ENCODE measurements around the gene IPO8. TPM values are rescaled to one million over a fixed set of nuclear protein-coding genes. Genes with fewer than 3 reads are reported as not detected.

The IPO8 gene
- total and polyA plus RNA-seq, 7 experiments from 2014 or later: 14.8 to 59.2 (median 35.3) TPM

DNA sequence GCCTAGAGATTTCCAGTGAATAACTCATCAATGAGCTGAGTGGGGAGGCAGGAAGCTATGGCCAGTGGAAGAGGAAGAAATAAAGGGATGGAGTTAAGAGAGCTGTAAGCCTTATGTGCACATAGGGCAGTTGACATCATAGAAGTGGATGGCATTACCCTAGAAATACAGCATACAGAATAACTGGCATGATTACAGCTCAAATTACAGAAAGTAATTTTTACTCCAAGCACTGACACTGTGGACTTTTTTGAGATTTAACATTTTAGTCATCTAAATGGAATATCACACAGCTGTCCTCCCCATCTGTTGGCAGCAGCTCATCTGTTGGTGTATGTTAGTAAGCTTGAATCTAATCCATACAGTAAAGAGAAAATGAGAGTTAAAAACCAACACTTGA, 5.4 kb upstream of the IPO8 start:
- no peaks in the 10 kb centered on the region for H3K27me3 ChIP-seq (ENCODE audit: control insufficient read depth in 2 of 2, insufficient read depth in 2 of 2, low read length in 2 of 2)
- POLR2A ChIA-PET: interaction anchor here (0.6 kb wide), 2 partner anchors 625 to 1381 kb away, joined by 3 read pairs; no protein-coding TSS in a partner anchor
- Mint-ChIP-seq H3K9me3 (no peaks in the 10 kb centered on the region), H3K4me1 (peaks cover 0 to 6% (median 5%) of the 10 kb centered on the region in 7 donors), H3K27me3 (peaks cover 0 to 6% (median 4%) of the 10 kb centered on the region in 5 donors), H3K27ac (no peak overlapping the region), H3K4me3 (no peak overlapping the region), H3K36me3 (no peaks in the 10 kb centered on the region)
- DNase-seq (no peak), ATAC-seq (no peak)
- CTCF ChIA-PET: no interaction called here
- H3K9me3 ChIP-seq (ENCODE audit: control insufficient read depth in 2 of 3, low read length in 3 of 3): no peaks in the 10 kb centered on the region
- no peaks in the 10 kb centered on the region for H3K36me3 ChIP-seq (ENCODE audit: control insufficient read depth in 2 of 3, insufficient read depth in 3 of 3, low read length in 3 of 3)
- no peak overlapping the region for H3K4me3 ChIP-seq (ENCODE audit: low read length)
- intact Hi-C loops (cut with micrococcal nuclease): no loop called here
- no peak overlapping the region for H3K27ac ChIP-seq (ENCODE audit: low read depth, low read length)
- peaks cover 0 to 6% of the 10 kb centered on the region in 2 donors for H3K4me1 ChIP-seq (ENCODE audit: control insufficient read depth in 2 of 2, insufficient read depth in 2 of 2, low read length in 2 of 2)

DNA sequence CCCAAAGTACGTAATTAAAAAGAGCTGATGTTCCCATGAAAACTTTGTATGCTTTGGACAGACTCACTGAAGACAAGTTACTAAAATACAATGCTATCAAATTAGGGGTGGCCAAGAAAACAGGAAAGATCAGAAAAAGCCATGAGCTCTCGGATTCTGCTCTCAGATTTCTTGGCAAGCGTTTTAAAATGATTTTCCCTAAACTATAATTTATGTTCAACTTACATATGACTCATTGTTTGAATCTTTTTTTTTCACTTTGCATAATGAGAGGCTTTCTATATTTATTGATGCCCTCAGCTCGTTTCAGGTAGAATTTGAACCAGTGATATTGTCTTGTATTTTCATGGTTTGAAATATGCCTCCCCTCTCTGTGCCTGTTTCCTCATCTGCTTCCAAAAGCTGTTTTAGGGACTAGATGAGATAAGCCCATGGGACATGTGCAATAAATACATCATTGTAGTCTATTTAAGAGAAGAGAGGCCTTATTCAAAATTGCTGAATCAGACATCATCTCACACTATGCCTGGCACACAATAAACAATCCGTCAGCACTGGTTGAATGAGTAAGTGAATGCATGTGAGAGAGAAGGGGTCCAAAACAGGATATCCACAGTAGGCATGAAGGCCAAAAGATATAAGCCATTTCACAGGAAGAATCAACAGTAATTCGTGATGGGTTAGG, 4.7 kb upstream of the IPO8 start:
- Mint-ChIP-seq H3K27me3 (peaks cover 0 to 6% (median 4%) of the 10 kb centered on the region in 5 donors), H3K9me3 (no peaks in the 10 kb centered on the region), H3K27ac (no peak overlapping the region), H3K4me1 (peaks cover 0 to 8% (median 6%) of the 10 kb centered on the region in 7 donors), H3K36me3 (peaks cover 0 to 1% (median 0%) of the 10 kb centered on the region in 5 donors), H3K4me3 (no peak overlapping the region)
- H3K36me3 ChIP-seq (ENCODE audit: control insufficient read depth in 2 of 3, insufficient read depth in 3 of 3, low read length in 3 of 3): peaks cover 0 to 6% (median 0%) of the 10 kb centered on the region in 3 experiments
- no peak for ATAC-seq
- peaks cover 0 to 8% of the 10 kb centered on the region in 2 donors for H3K4me1 ChIP-seq (ENCODE audit: control insufficient read depth in 2 of 2, insufficient read depth in 2 of 2, low read length in 2 of 2)
- ChIA-PET CTCF (no interaction called here), POLR2A (interaction anchor here (0.6 kb wide), 3 partner anchors 49 to 1381 kb away, joined by 3 read pairs; no protein-coding TSS in a partner anchor)
- DNase-seq: no peak
- no peak overlapping the region for H3K27ac ChIP-seq (ENCODE audit: low read depth, low read length)
- intact Hi-C loops (cut with micrococcal nuclease): no loop called here
- no peak overlapping the region for H3K4me3 ChIP-seq (ENCODE audit: low read length)
- no peaks in the 10 kb centered on the region for H3K27me3 ChIP-seq (ENCODE audit: control insufficient read depth in 2 of 2, insufficient read depth in 2 of 2, low read length in 2 of 2)
- H3K9me3 ChIP-seq (ENCODE audit: control insufficient read depth in 2 of 3, low read length in 3 of 3): no peaks in the 10 kb centered on the region

DNA sequence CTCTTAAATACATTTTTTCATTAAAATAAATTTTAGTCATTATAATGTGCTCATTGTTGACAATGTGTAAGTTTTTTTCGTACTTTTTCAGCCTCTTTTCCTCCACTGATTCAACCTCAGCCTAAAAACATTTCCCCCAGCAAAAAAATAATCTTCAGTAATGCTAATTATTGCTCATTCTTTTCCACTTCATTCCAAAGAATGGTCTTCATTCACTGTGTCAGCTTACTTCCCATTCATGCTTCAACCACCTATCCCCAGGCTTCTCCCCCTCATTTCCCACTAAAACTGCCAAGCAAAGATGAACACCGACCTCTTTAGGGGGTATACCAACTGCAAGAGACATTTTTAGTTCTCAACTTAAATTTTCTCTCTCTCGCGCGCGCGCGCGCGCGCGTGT, 2.7 kb upstream of the IPO8 start:
- Mint-ChIP-seq H3K4me3 (peak overlapping the region in 3 of 10 donors; percentile 5 to 51 (median 34)), H3K36me3 (peaks cover 0 to 1% (median 0%) of the 10 kb centered on the region in 5 donors), H3K4me1 (peaks cover 16 to 26% (median 23%) of the 10 kb centered on the region in 7 donors), H3K27ac (no peak overlapping the region), H3K9me3 (no peaks in the 10 kb centered on the region), H3K27me3 (peaks cover 0 to 6% (median 4%) of the 10 kb centered on the region in 5 donors)
- Histone ChIP-seq H3K36me3 (ENCODE audit: control insufficient read depth in 2 of 3, insufficient read depth in 3 of 3, low read length in 3 of 3) (peaks cover 0 to 9% (median 0%) of the 10 kb centered on the region in 3 experiments), H3K4me3 (ENCODE audit: low read length) (no peak overlapping the region), H3K27me3 (ENCODE audit: control insufficient read depth in 2 of 2, insufficient read depth in 2 of 2, low read length in 2 of 2) (no peaks in the 10 kb centered on the region), H3K4me1 (ENCODE audit: control insufficient read depth in 2 of 2, insufficient read depth in 2 of 2, low read length in 2 of 2) (peaks cover 14 to 23% of the 10 kb centered on the region in 2 donors), H3K27ac (ENCODE audit: low read depth, low read length) (no peak overlapping the region), H3K9me3 (ENCODE audit: control insufficient read depth in 2 of 3, low read length in 3 of 3) (no peaks in the 10 kb centered on the region)
- intact Hi-C loops (cut with micrococcal nuclease): loop anchor here (5.0 kb wide), 4 partner anchors 109 to 1979 kb away; partner anchors contain the start of gene DNM1L (in 1 of the 2)
- ATAC-seq (no peak), DNase-seq (no peak)
- ChIA-PET POLR2A (no interaction called here), CTCF (no interaction called here)

DNA sequence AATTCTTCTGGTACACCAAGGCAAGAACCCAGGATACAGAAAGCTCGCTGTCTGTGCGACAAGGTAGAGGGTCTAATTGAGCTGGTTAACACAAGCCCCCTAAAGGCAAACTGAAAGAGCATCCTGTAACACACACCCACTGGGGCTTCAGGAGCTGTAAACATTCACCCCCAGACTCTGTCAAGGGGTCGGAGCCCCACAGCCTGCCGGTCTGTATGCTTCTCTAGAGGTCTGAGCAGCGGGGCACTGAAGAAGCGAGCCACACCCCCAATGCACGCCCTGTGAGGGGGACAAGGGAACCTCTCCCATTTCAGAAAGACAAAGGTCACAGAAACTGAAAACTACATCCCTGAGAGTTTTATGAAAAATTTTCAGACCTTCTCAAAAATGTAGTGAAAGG, 1.3 kb upstream of the IPO8 start:
- Histone ChIP-seq H3K36me3 (ENCODE audit: control insufficient read depth in 2 of 3, insufficient read depth in 3 of 3, low read length in 3 of 3) (peaks cover 0 to 9% (median 0%) of the 10 kb centered on the region in 3 experiments), H3K4me1 (ENCODE audit: control insufficient read depth in 2 of 2, insufficient read depth in 2 of 2, low read length in 2 of 2) (peaks cover 22 to 28% of the 10 kb centered on the region in 2 donors), H3K9me3 (ENCODE audit: control insufficient read depth in 2 of 3, low read length in 3 of 3) (no peaks in the 10 kb centered on the region), H3K27me3 (ENCODE audit: control insufficient read depth in 2 of 2, insufficient read depth in 2 of 2, low read length in 2 of 2) (no peaks in the 10 kb centered on the region), H3K4me3 (ENCODE audit: low read length) (no peak overlapping the region), H3K27ac (ENCODE audit: low read depth, low read length) (no peak overlapping the region)
- DNase-seq (no peak), ATAC-seq (no peak)
- peaks cover 0 to 1% (median 0%) of the 10 kb centered on the region in 5 donors for H3K36me3 Mint-ChIP-seq
- intact Hi-C loops (cut with micrococcal nuclease): loop anchor here (5.0 kb wide), 4 partner anchors 110 to 1980 kb away; partner anchors contain the start of gene DNM1L (in 1 of the 2)
- ChIA-PET CTCF (no interaction called here), POLR2A (interaction anchor here (1.3 kb wide), 1 partner anchor 58 kb away, joined by 5 read pairs; the partner anchor contains the start of gene CAPRIN2)
- H3K4me1 Mint-ChIP-seq: peaks cover 23 to 40% (median 35%) of the 10 kb centered on the region in 7 donors
- H3K27ac Mint-ChIP-seq: no peak overlapping the region
- peak overlapping the region in 4 of 10 donors; percentile 4 to 97 (median 42) for H3K4me3 Mint-ChIP-seq
- peaks cover 0 to 6% (median 4%) of the 10 kb centered on the region in 5 donors for H3K27me3 Mint-ChIP-seq
- no peaks in the 10 kb centered on the region for H3K9me3 Mint-ChIP-seq

DNA sequence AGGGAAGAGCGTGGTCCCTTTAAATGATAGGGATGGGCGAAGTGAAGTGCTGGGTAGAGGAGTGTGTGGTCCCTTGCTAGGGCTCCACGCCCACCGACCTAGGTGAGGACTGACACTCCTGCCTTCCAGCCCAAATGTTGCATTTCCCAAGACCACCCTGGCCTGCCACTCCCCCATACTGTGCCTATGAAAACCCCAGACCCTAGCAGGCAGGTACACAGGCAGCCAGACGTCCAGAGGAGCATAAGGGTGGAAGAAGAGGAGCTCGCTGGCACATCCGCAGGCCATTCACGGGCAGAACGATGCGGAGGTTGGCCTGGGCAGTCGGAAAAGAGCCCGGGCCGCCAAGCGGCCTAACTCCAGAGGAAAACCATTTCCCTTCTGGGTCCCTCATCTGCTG, 817 bp upstream of the IPO8 start:
- Mint-ChIP-seq H3K9me3 (no peaks in the 10 kb centered on the region), H3K4me3 (peak overlapping the region; percentile 93 to 100 (median 96)), H3K36me3 (peaks cover 0 to 1% (median 0%) of the 10 kb centered on the region in 5 donors), H3K4me1 (peaks cover 24 to 44% (median 39%) of the 10 kb centered on the region in 7 donors), H3K27me3 (peaks cover 0 to 6% (median 4%) of the 10 kb centered on the region in 5 donors), H3K27ac (peak overlapping the region in 8 of 9 donors; percentile 91 to 98 (median 94))
- H3K27me3 ChIP-seq (ENCODE audit: control insufficient read depth in 2 of 2, insufficient read depth in 2 of 2, low read length in 2 of 2): no peaks in the 10 kb centered on the region
- ChIA-PET CTCF (interaction anchor here (1.4 to 1.5 kb wide), 2 partner anchors 8 to 57 kb away, joined by 3 to 8 read pairs; no protein-coding TSS in a partner anchor), POLR2A (interaction anchor here (1.3 to 1.4 kb wide), 2 partner anchors 59 kb away, joined by 5 to 10 read pairs; partner anchors contain the start of gene CAPRIN2)
- H3K4me3 ChIP-seq (ENCODE audit: low read length): peak overlapping the region; percentile 94
- no peak for ATAC-seq
- peak overlapping the region; percentile 78 for H3K27ac ChIP-seq (ENCODE audit: low read depth, low read length)
- peaks cover 0 to 9% (median 0%) of the 10 kb centered on the region in 3 experiments for H3K36me3 ChIP-seq (ENCODE audit: control insufficient read depth in 2 of 3, insufficient read depth in 3 of 3, low read length in 3 of 3)
- intact Hi-C loops (cut with micrococcal nuclease): loop anchor here (5.0 kb wide), 4 partner anchors 111 to 1981 kb away; partner anchors contain the start of gene DNM1L (in 1 of the 2)
- no peak for DNase-seq
- no peaks in the 10 kb centered on the region for H3K9me3 ChIP-seq (ENCODE audit: control insufficient read depth in 2 of 3, low read length in 3 of 3)
- H3K4me1 ChIP-seq (ENCODE audit: control insufficient read depth in 2 of 2, insufficient read depth in 2 of 2, low read length in 2 of 2): peaks cover 22 to 28% of the 10 kb centered on the region in 2 donors

DNA sequence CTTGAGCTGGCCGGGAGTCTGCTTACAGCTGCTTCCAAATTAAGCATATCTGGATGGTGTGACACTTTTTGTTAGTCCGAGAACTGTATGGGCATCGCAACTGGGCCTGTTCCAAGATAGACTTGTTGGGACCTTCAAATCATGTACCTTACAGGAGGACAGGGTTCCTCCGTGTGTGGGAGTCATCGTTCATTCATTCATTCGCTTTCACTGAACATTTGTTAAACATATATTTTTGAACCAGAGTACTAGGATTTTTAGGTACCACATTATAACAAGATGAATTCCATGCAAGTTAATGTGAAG, 387 bp upstream of the IPO8 start:
- DNase-seq (no peak), ATAC-seq (peak; percentile 17)
- intact Hi-C loops (cut with micrococcal nuclease): loop anchor here (5.0 kb wide), 4 partner anchors 111 to 1981 kb away; partner anchors contain the start of gene DNM1L (in 1 of the 2)
- H3K27me3 ChIP-seq (ENCODE audit: control insufficient read depth in 2 of 2, insufficient read depth in 2 of 2, low read length in 2 of 2): no peaks in the 10 kb centered on the region
- Mint-ChIP-seq H3K9me3 (no peaks in the 10 kb centered on the region), H3K4me1 (peaks cover 27 to 48% (median 43%) of the 10 kb centered on the region in 7 donors), H3K4me3 (peak overlapping the region; percentile 93 to 100 (median 96)), H3K27ac (peak overlapping the region; percentile 91 to 98 (median 94)), H3K27me3 (peaks cover 0 to 6% (median 4%) of the 10 kb centered on the region in 5 donors), H3K36me3 (peaks cover 0 to 3% (median 0%) of the 10 kb centered on the region in 5 donors)
- no peaks in the 10 kb centered on the region for H3K9me3 ChIP-seq (ENCODE audit: control insufficient read depth in 2 of 3, low read length in 3 of 3)
- CTCF ChIA-PET: interaction anchor here (0.6 to 1.5 kb wide), 4 partner anchors 9 to 83 kb away, joined by 3 to 8 read pairs (median 4); no protein-coding TSS in a partner anchor
- peaks cover 0 to 9% (median 0%) of the 10 kb centered on the region in 3 experiments for H3K36me3 ChIP-seq (ENCODE audit: control insufficient read depth in 2 of 3, insufficient read depth in 3 of 3, low read length in 3 of 3)
- H3K4me1 ChIP-seq (ENCODE audit: control insufficient read depth in 2 of 2, insufficient read depth in 2 of 2, low read length in 2 of 2): peaks cover 22 to 28% of the 10 kb centered on the region in 2 donors
- H3K27ac ChIP-seq (ENCODE audit: low read depth, low read length): peak overlapping the region; percentile 78
- POLR2A ChIA-PET: interaction anchor here (0.6 to 1.4 kb wide), 4 partner anchors 29 to 630 kb away, joined by 3 to 10 read pairs (median 4); partner anchors contain the start of genes CAPRIN2 and SINHCAF
- H3K4me3 ChIP-seq (ENCODE audit: low read length): peak overlapping the region; percentile 94
